SK-N-SH treated with all-trans-retinoic acid at 6 μM for 48 hours (cell line): Measurements from ENCODE around the gene DNAL4.

ENCODE experiments used
- ARNTL ChIP-seq: fragments of 450-650 bp; formaldehyde crosslinking; IDR thresholded peaks from 2 replicates; pipeline ENCODE4 v1.5.0; 2020; ENCODE audit warnings: low read depth, mild to moderate bottlenecking, moderate library complexity, borderline replicate concordance
- BACH2 ChIP-seq: fragments of 250-450 bp; sonication (Bioruptor Pico); IDR thresholded peaks from 2 replicates; pipeline ENCODE4 v1.9.0; 2021; ENCODE audit warnings: mild to moderate bottlenecking, borderline replicate concordance
- CSDC2 ChIP-seq: fragments of 250-450 bp; sonication (Bioruptor Pico); IDR thresholded peaks from 2 replicates; pipeline ENCODE4 v1.5.0; 2020; ENCODE audit warnings: mild to moderate bottlenecking, moderate library complexity
- ISL1 ChIP-seq: fragments of 250-450 bp; sonication (Bioruptor Pico); IDR thresholded peaks from 2 replicates; pipeline ENCODE4 v2.1.2; 2022; ENCODE audit warnings: mild to moderate bottlenecking, moderate library complexity
- SNAI2 ChIP-seq: fragments of 250-450 bp; sonication (Bioruptor Pico); IDR thresholded peaks from 2 replicates; pipeline ENCODE4 v1.5.0; 2020; ENCODE audit warnings: mild to moderate bottlenecking, moderate library complexity
- ZFP3 ChIP-seq: fragments of 250-450 bp; sonication (Bioruptor Pico); IDR thresholded peaks from 2 replicates; pipeline ENCODE4 v1.5.0; 2020; ENCODE audit warnings: mild to moderate bottlenecking, moderate library complexity
- ZFP30 ChIP-seq: fragments of 450-650 bp; formaldehyde crosslinking; IDR thresholded peaks from 2 replicates; pipeline ENCODE4 v1.5.0; 2022; ENCODE audit warnings: mild to moderate bottlenecking, moderate library complexity
- TF ChIP-seq, protein P1 (sequence below): fragments of 250-450 bp; sonication (Bioruptor Pico); IDR thresholded peaks from 2 replicates; pipeline ENCODE4 v1.8.0; 2021; ENCODE audit warnings: low read depth, mild to moderate bottlenecking, moderate library complexity, borderline replicate concordance

- TF ChIP-seq ARNTL (CRISPR knock-in tag) (no peak), BACH2 (CRISPR knock-in tag) (no peak), ZFP3 (CRISPR knock-in tag) (no peak), CSDC2 (no peak), ZFP30 (CRISPR knock-in tag) (no peak), ISL1 (no peak), SNAI2 (CRISPR knock-in tag) (no peak)
- TF ChIP-seq, protein P1, sequence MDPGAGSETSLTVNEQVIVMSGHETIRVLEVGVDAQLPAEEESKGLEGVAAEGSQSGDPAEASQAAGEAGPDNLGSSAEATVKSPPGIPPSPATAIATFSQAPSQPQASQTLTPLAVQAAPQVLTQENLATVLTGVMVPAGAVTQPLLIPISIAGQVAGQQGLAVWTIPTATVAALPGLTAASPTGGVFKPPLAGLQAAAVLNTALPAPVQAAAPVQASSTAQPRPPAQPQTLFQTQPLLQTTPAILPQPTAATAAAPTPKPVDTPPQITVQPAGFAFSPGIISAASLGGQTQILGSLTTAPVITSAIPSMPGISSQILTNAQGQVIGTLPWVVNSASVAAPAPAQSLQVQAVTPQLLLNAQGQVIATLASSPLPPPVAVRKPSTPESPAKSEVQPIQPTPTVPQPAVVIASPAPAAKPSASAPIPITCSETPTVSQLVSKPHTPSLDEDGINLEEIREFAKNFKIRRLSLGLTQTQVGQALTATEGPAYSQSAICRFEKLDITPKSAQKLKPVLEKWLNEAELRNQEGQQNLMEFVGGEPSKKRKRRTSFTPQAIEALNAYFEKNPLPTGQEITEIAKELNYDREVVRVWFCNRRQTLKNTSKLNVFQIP = no peak
Observed at GRCh38 chr22:38834991-38835390, 41.0 kb upstream of the DNAL4 start.
